ENCODE measurements around the gene CYBC1.

DNA sequence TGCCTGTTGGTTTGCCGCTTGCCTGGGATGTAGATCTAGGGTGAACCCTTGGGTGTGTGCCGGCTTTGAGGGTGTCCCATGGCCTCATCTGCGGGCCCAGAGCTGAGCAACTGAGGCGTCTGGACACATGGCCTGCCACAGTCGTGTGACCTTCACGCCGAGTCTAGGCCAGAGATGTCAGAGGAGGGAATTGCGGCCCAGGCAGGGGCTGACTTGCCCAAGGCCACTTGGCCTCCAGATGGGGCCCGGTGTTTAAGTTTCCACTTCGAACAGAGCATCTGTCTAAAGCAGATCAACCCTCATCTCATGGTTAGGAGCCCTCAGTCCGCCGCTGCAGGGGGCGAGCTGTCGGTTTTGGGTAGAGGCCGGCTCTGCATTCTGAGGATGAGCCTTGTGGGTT is 41.0 kb upstream of the CYBC1 start:
- TF ChIP-seq, protein P1, sequence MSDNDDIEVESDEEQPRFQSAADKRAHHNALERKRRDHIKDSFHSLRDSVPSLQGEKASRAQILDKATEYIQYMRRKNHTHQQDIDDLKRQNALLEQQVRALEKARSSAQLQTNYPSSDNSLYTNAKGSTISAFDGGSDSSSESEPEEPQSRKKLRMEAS (IDR thresholded peaks at IDR 0.05) = no peak
- TF ChIP-seq RAD21 (IDR thresholded peaks at IDR 0.05; ENCODE audit: low read depth) (no peak), JUND (IDR thresholded peaks at IDR 0.05) (no peak), SP1 (IDR thresholded peaks at IDR 0.05; ENCODE audit: low read depth) (no peak), EZH2 (IDR thresholded peaks at IDR 0.05) (no peak), SIN3A (IDR thresholded peaks at IDR 0.05; ENCODE audit: low read depth) (no peak), SRF (IDR thresholded peaks at IDR 0.05; ENCODE audit: low read depth) (no peak)
- TF ChIP-seq, protein P2, sequence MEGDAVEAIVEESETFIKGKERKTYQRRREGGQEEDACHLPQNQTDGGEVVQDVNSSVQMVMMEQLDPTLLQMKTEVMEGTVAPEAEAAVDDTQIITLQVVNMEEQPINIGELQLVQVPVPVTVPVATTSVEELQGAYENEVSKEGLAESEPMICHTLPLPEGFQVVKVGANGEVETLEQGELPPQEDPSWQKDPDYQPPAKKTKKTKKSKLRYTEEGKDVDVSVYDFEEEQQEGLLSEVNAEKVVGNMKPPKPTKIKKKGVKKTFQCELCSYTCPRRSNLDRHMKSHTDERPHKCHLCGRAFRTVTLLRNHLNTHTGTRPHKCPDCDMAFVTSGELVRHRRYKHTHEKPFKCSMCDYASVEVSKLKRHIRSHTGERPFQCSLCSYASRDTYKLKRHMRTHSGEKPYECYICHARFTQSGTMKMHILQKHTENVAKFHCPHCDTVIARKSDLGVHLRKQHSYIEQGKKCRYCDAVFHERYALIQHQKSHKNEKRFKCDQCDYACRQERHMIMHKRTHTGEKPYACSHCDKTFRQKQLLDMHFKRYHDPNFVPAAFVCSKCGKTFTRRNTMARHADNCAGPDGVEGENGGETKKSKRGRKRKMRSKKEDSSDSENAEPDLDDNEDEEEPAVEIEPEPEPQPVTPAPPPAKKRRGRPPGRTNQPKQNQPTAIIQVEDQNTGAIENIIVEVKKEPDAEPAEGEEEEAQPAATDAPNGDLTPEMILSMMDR (IDR thresholded peaks at IDR 0.05 in 2 of 3, conservative IDR thresholded peaks at IDR 0.05 in 1 of 3; ENCODE audit: borderline replicate concordance in 1 of 3, insufficient read depth in 1 of 3, low read depth in 2 of 3, low read length in 2 of 3) = no peak

All from HCT116 (cell line).